ENCODE data around the gene CD40.

CD40 gene

DNA sequence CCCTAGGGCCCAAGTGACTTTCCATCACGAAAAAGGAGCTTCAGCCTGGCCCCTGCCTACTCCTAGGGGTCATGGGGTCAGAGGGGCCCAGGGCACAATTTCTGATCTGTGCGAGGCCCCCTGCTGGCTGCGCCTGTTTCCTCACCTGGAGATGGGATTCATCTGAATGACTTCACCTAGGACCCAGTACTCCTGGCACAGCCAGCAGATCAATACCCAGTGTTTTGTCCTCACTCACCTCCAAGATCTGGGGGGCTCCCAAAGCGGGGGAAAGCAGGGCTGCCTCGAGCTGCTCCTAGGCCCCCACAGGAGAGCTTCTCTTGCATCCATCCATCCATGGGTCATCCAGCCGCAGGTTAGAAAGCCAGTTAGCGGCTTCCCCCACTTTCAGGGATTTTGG, 33.8 kb downstream of the CD40 start:
- TF ChIP-seq EZH2phosphoT487 (conservative IDR thresholded peaks at IDR 0.05; ENCODE audit: low read length) (no peak), CTCF (IDR thresholded peaks at IDR 0.05; ENCODE audit: insufficient read depth, low read length, poor library complexity, severe bottlenecking) (peak; percentile 43)
- Histone ChIP-seq H4K20me1 (ENCODE audit: low read depth, low read length) (no peaks in the 10 kb centered on the region), H3K27ac (ENCODE audit: low read depth, low read length) (no peak overlapping the region), H3K36me3 (ENCODE audit: low read length) (no peaks in the 10 kb centered on the region), H3K4me2 (ENCODE audit: low read depth, low read length, poor library complexity, severe bottlenecking) (no peak overlapping the region), H3K27me3 (ENCODE audit: low read length) (no peaks in the 10 kb centered on the region), H3K9me3 (ENCODE audit: insufficient read depth, low read length) (no peaks in the 10 kb centered on the region), H3F3A (ENCODE audit: insufficient read depth) (no peaks in the 10 kb centered on the region), H3K79me2 (ENCODE audit: insufficient read depth, low read length) (no peaks in the 10 kb centered on the region), H3K9ac (ENCODE audit: low read length) (no peak overlapping the region), H3K4me3 (ENCODE audit: insufficient read depth, low read length, poor library complexity, severe bottlenecking) (no peak overlapping the region), H2AFZ (ENCODE audit: low read depth, low read length, severe bottlenecking) (no peak overlapping the region), H3K9me2 (replicated peaks; ENCODE audit: insufficient read depth, low read length) (no peaks in the 10 kb centered on the region)

DNA sequence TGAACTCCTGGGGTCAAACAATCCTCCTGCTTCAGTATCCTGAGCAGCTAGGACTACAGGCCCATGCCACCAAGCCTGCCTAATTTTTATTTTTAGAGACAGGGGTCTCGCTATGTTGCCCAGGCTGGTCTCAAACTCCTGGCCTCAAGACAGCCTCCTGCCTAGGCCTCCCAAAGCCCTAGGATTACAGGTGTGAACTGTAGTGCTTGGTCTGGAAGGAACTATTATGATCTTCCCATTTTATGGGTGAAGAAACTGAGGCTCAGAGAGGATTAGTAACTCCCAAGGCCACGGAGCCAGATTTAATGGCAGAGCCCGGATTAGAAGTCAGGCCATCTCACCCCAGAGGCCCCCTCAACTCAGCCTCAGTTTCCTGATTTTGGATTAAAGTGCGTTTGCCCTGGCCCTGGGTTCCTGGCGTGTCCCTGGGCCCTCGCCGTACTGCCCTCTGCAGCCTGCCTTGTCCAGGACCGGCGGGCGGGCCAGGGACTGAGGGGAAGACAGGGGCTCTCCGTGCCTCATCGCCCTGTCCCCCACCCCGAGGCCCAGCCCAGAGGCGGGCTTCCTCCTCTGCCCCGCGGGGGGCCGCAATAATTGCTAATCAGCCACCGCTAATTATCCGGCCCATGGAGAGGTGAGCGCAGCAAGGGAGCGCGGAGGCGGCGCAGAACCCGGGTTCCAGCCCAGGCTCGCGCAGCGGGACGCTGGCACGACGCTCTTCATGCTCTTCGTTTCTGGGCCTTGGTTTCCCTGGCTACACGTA, 34.9 kb downstream of the CD40 start:
- Histone ChIP-seq H3K27me3 (ENCODE audit: low read length) (no peaks in the 10 kb centered on the region), H3K36me3 (ENCODE audit: low read length) (no peaks in the 10 kb centered on the region), H3K4me2 (ENCODE audit: low read depth, low read length, poor library complexity, severe bottlenecking) (no peak overlapping the region), H3K79me2 (ENCODE audit: insufficient read depth, low read length) (no peaks in the 10 kb centered on the region), H3K9ac (ENCODE audit: low read length) (no peak overlapping the region), H3K9me2 (replicated peaks; ENCODE audit: insufficient read depth, low read length) (no peaks in the 10 kb centered on the region), H3K4me3 (ENCODE audit: insufficient read depth, low read length, poor library complexity, severe bottlenecking) (no peak overlapping the region), H3K9me3 (ENCODE audit: insufficient read depth, low read length) (no peaks in the 10 kb centered on the region), H2AFZ (ENCODE audit: low read depth, low read length, severe bottlenecking) (no peak overlapping the region), H3F3A (ENCODE audit: insufficient read depth) (no peaks in the 10 kb centered on the region), H4K20me1 (ENCODE audit: low read depth, low read length) (no peaks in the 10 kb centered on the region), H3K27ac (ENCODE audit: low read depth, low read length) (no peak overlapping the region)
- TF ChIP-seq EZH2phosphoT487 (conservative IDR thresholded peaks at IDR 0.05; ENCODE audit: low read length) (no peak), CTCF (IDR thresholded peaks at IDR 0.05; ENCODE audit: insufficient read depth, low read length, poor library complexity, severe bottlenecking) (no peak)

GRCh38 chr20:46154305-46154704, 36.2 kb downstream of the CD40 start:
- no peak overlapping the region for H3K27ac ChIP-seq (ENCODE audit: low read depth, low read length)
- no peak overlapping the region for H3K4me3 ChIP-seq (ENCODE audit: insufficient read depth, low read length, poor library complexity, severe bottlenecking)
- no peaks in the 10 kb centered on the region for H4K20me1 ChIP-seq (ENCODE audit: low read depth, low read length)
- H3F3A ChIP-seq (ENCODE audit: insufficient read depth): no peaks in the 10 kb centered on the region
- H3K9me2 ChIP-seq (replicated peaks; ENCODE audit: insufficient read depth, low read length): no peaks in the 10 kb centered on the region
- H2AFZ ChIP-seq (ENCODE audit: low read depth, low read length, severe bottlenecking): no peak overlapping the region
- H3K9ac ChIP-seq (ENCODE audit: low read length): no peak overlapping the region
- no peak overlapping the region for H3K4me2 ChIP-seq (ENCODE audit: low read depth, low read length, poor library complexity, severe bottlenecking)
- H3K36me3 ChIP-seq (ENCODE audit: low read length): no peaks in the 10 kb centered on the region
- H3K27me3 ChIP-seq (ENCODE audit: low read length): no peaks in the 10 kb centered on the region
- TF ChIP-seq EZH2phosphoT487 (conservative IDR thresholded peaks at IDR 0.05; ENCODE audit: low read length) (no peak), CTCF (IDR thresholded peaks at IDR 0.05; ENCODE audit: insufficient read depth, low read length, poor library complexity, severe bottlenecking) (no peak)
- no peaks in the 10 kb centered on the region for H3K79me2 ChIP-seq (ENCODE audit: insufficient read depth, low read length)
- H3K9me3 ChIP-seq (ENCODE audit: insufficient read depth, low read length): no peaks in the 10 kb centered on the region
